GM12801 (cell line): Measurements from ENCODE around the gene FIZ1.

Experiments
- TF ChIP-seq, protein P1 (sequence below): IDR thresholded peaks from one replicate; pipeline ENCODE4 v1.5.1; 2011; ENCODE audit warnings: control low read depth; ENCODE audit not compliant: insufficient read length; ENCODE audit errors: extremely low read depth

The FIZ1 gene, protein sequence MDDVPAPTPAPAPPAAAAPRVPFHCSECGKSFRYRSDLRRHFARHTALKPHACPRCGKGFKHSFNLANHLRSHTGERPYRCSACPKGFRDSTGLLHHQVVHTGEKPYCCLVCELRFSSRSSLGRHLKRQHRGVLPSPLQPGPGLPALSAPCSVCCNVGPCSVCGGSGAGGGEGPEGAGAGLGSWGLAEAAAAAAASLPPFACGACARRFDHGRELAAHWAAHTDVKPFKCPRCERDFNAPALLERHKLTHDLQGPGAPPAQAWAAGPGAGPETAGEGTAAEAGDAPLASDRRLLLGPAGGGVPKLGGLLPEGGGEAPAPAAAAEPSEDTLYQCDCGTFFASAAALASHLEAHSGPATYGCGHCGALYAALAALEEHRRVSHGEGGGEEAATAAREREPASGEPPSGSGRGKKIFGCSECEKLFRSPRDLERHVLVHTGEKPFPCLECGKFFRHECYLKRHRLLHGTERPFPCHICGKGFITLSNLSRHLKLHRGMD

DNA sequence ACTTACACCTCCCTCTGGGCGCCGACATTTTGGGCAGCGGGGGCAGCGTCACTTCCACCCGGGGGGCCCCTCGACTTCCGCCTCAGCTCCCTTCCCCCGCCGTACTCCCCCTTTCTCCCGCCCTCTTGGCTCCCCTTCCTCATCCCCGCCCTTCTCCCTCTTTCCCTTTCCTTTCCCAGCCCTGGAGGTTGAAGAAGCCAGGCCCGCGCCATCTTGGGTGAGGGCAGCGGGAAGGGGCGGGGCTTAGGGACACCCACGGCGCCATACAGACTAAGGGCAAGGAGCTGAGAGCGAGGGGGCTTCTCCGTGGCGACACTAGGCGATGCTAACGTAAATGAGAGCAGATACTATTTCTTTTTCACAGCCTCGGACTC is at the start of gene FIZ1:
FIZ1 (minus strand) TSS at position 50 of the 374 bp plus-strand sequence. CDS start 1,652 bp downstream, outside the sequence.
- TF ChIP-seq, protein P1, sequence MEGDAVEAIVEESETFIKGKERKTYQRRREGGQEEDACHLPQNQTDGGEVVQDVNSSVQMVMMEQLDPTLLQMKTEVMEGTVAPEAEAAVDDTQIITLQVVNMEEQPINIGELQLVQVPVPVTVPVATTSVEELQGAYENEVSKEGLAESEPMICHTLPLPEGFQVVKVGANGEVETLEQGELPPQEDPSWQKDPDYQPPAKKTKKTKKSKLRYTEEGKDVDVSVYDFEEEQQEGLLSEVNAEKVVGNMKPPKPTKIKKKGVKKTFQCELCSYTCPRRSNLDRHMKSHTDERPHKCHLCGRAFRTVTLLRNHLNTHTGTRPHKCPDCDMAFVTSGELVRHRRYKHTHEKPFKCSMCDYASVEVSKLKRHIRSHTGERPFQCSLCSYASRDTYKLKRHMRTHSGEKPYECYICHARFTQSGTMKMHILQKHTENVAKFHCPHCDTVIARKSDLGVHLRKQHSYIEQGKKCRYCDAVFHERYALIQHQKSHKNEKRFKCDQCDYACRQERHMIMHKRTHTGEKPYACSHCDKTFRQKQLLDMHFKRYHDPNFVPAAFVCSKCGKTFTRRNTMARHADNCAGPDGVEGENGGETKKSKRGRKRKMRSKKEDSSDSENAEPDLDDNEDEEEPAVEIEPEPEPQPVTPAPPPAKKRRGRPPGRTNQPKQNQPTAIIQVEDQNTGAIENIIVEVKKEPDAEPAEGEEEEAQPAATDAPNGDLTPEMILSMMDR: no peak

DNA sequence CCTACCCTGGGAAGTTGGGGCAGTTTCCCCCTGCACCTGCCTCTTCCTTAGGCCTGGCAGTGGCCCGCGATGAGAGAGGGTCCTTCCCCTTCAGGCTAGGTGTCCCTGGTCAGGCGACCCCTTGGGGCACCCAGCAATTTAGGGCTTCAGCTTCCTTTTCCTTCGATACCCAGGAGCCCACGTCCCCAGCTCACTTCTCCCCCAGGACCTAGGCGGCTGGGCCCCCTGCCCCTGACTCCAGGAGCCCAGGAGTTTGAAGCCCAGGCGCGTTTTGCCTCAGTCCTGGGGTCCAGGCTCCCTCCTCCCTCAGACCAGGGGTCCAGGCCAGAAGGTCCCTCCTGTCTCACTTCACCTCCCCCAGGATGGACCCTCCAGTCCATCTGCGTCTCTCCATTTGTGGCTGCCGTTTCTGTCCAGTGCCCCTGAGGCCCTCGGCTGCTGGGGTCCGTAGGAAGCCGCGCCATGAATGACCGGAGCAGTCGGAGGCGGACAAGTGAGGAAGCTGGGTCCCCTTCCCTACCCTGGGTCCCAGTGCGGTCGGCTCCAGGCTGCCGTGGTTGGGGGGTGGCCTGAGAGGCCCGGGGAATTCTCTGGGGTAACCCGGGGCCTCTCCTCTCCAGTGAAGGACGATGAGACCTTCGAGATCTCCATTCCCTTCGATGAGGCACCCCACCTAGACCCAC is 49.4 kb upstream of the FIZ1 start:
- TF ChIP-seq, protein P1: no peak

DNA sequence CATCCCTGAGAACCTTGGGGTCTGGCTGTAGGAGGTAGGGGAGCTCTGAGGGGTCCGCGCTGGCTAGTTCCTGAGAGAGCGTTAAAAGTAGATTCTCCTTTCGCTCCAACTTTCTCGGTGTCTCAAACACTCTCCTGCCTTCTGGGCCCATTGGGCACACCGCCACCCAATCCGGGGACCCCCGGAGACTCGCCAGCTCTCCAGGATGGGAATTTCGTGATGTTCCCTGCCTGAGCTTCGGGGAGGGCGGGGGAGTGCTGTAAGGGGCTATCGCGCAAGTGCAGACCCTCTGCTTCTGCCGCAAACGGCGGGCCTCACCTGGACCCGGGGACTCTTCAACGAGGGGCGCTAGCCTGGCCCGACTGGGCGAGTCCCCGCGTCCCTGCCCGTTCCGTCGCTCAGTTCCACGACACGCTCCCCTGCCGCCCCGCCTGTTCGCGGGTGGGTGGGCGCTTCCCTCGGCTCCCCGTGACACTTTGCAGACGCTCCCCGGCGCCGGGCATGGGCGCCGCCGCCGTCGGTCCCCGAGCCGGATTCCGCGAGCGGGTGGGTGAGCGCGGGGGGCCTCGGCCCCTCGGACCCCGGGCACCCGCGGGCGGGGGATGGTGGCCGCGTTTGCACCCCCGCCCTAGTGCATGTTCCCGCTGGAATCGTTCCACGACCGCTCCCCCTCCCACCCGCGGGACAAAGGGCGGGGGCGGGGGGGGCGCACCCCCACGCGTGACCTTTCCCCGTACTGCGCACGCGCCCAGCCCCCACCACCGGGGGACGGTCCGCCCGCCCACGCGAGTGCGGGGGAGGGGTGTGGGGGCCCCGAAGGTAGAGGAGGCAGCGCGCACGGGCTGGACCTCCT is 48.6 kb upstream of the FIZ1 start, which contains the start of gene CCDC106:
CCDC106 (plus strand) TSS at position 481 of the 853 bp plus-strand sequence. CDS start 835 bp downstream, outside the sequence.
- TF ChIP-seq, protein P1: no peak

DNA sequence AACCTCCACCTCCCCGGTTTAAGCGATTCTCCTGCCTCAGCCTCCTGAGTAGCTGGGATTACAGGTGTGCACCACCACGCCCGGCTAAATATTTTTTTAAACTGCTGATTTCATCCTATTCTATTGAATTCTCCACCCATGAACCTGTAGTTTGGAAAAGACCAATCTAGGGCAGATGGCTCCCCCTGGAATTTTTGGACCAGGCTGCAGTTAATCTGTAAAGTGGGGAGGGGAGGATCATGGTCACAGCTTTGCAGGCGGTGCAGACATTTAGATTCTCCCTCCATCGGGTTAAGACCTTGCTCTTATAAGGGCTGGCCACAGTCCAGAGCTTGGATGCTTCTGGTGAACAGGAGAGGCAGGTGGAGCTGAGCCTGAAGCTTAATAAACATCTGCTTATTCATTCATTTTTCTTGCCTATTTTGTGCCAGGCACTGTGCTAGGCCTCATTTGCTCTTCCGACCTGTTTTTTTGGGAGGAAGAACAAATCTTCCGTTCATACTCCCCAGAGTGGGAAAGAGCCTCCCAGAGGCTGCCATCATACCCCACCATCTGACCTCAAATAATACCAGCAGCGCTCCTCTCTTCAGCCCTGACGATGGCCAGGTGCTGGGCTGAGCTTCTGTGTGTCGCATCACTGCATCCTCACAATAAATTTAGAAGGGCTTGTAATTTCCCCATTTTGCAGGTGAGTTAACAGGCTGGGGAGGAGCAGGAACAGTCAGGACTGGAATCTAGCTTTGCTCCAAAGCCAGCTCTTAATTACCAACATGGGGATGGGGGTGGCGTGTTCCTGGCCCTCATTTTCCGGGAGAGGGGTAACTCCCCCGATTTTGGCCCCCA is 47.8 kb upstream of the FIZ1 start:
- TF ChIP-seq, protein P1: no peak

DNA sequence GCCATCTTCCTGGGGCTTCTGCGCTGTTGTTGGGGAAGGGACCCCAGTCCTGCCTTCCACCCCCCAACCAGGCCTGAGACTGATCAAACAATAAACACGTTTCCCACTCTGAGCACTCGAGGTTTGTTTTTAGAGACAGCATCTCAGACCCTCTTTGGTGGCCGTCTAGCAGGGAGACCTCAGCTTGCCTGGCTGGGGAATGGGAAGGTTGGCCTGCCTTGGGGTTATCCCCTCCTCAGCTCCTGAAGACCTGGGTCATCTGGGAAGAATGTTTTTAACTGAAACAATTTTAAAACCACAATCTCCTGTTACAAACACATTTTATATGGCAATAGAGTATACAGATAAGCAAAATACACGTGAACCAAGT is 46.2 kb upstream of the FIZ1 start:
- TF ChIP-seq, protein P1: no peak

DNA sequence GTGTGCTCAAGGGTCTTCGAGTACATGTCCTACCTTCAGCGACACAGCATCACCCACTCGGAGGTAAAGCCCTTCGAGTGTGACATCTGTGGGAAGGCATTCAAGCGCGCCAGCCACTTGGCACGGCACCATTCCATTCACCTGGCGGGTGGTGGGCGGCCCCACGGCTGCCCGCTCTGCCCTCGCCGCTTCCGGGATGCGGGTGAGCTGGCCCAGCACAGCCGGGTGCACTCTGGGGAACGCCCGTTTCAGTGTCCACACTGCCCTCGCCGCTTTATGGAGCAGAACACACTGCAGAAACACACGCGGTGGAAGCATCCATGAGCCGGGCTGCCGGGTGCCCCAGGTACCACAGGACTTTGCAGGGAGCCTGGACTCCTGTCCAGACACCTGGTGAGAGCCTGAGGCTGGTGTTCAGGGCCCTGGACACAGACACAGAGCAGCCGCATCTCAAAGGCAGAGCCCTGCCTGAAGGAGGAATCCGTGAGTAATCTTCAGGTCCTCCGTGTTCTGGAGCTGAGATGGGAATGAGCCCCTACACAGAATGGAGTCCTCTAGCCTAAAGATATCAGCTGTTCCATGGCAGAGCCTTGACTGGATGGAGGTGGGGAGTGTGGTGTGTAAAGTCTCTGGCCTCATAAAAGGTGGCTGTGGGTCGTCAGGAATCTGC is 45.7 kb upstream of the FIZ1 start:
- TF ChIP-seq, protein P1: no peak
